Body of pancreas (tissue), 4 donors: Measurements from ENCODE around the gene KLK2. TPM values are rescaled to one million over a fixed set of nuclear protein-coding genes. Genes with fewer than 3 reads are reported as not detected.

ENCODE experiments used
- ATAC-seq: fragments of 150-250 bp; one replicate; pipeline ENCODE4 v1.9.1; 2016
- DNase-seq, 4 donors: peaks; one replicate each; pipeline ENCODE4 v3.0.0-alpha.2; 2019
- H3K27ac ChIP-seq, 4 donors: fragments of 200-600 bp; sonication (generic); 1 replicate in 3 of 4; 2 replicates in 1 of 4; pipeline versions ENCODE4 v1.5.1 to v1.6.1; 2016 to 2019; ENCODE audit warnings: mild to moderate bottlenecking in 1 of 4, mixed read lengths in 1 of 4, moderate library complexity in 1 of 4
- H3K27me3 ChIP-seq, 2 donors: fragments of 200-600 bp; sonication (generic); one replicate each; pipeline ENCODE4 v1.6.0; 2016; ENCODE audit warnings: mild to moderate bottlenecking in 1 of 2
- H3K36me3 ChIP-seq, 2 donors: fragments of 200-600 bp; sonication (generic); replicated peaks in 1 of 2; 2 replicates each; pipeline ENCODE4 v1.5.1; 2016; ENCODE audit warnings: low read depth in 2 of 2; ENCODE audit not compliant: insufficient read depth in 1 of 2
- H3K4me1 ChIP-seq: fragments of 200-600 bp; sonication (generic); one replicate; pipeline ENCODE4 v1.6.0; 2016
- H3K4me3 ChIP-seq, 2 donors: fragments of 200-600 bp; sonication (generic); 1 replicate in 1 of 2; 2 replicates in 1 of 2; pipeline ENCODE4 v1.5.1; 2016 to 2019
- H3K9me3 ChIP-seq, 3 donors: fragments of 200-600 bp; sonication (generic); 1 replicate in 2 of 3; 2 replicates in 1 of 3; pipeline ENCODE4 v1.5.1; 2016
- CTCF ChIP-seq, 7 experiments: fragments of 450-650 bp in 4 of 7; fragments of 200-600 bp in 3 of 7; sonication (generic) in 3 of 7; IDR thresholded peaks; one replicate each; pipeline ENCODE4 v1.5.1; 2016 to 2019; ENCODE audit warnings: antibody characterized with exemption in 7 of 7
- POLR2A ChIP-seq, 3 donors: fragments of 450-650 bp; IDR thresholded peaks; one replicate each; pipeline ENCODE4 v1.6.1; 2016; ENCODE audit warnings: antibody characterized with exemption in 3 of 3, mild to moderate bottlenecking in 2 of 3
- WGBS, 2 donors: methylation state at CpG; one replicate each; pipeline ENCODE4 v1.1.5; 2017; 5-methylcytosine and 5-hydroxymethylcytosine counted together
- intact Hi-C: fragments of 100-400 bp; cut with DNase I; formaldehyde crosslinking; loops from one replicate; pipeline ENCODE4 v1.15.1; 2023
- total RNA-seq, 2 donors: library from RNA; depleted of rRNA; stranded (reverse); fragments of >200 nt; gene quantifications; one replicate each; pipeline ENCODE4 v1.1.0, GENCODE V29; 2016

The KLK2 gene
- total RNA-seq, 2 donors from 2014 or later, result not detected

GRCh38 chr19:50897612-50898011 is 24.4 kb downstream of the KLK2 start:
- no peak for ATAC-seq
- Histone ChIP-seq H3K27ac (no peak overlapping the region), H3K9me3 (no peaks in the 10 kb centered on the region), H3K36me3 (no peaks in the 10 kb centered on the region), H3K4me1 (no peaks in the 10 kb centered on the region), H3K27me3 (no peaks in the 10 kb centered on the region), H3K4me3 (no peak overlapping the region)
- no peak for DNase-seq
- TF ChIP-seq POLR2A (IDR thresholded peaks at IDR 0.05), result no peak
- intact Hi-C loops, result no loop called here
- WGBS, 2 donors, result 69% methylated on average over 3 of the region's 3 CpGs; no CpG with 5 or more reads in 1 of the 2 donors

- H3K27ac ChIP-seq, result no peak overlapping the region
- H3K9me3 ChIP-seq, result no peaks in the 10 kb centered on the region
- no peak for TF ChIP-seq POLR2A (IDR thresholded peaks at IDR 0.05)
- TF ChIP-seq CTCF (IDR thresholded peaks at IDR 0.05), result no peak
- H3K27me3 ChIP-seq, result no peaks in the 10 kb centered on the region
- H3K4me1 ChIP-seq, result no peaks in the 10 kb centered on the region
- H3K4me3 ChIP-seq, result no peak overlapping the region
- no peak for DNase-seq
- intact Hi-C loops, result no loop called here
- no peak for ATAC-seq
- WGBS, 2 donors, result 50 to 56% methylated on average over 4 of the region's 4 CpGs
- no peaks in the 10 kb centered on the region for H3K36me3 ChIP-seq
Measured at GRCh38 chr19:50898018-50898417, 24.8 kb downstream of the KLK2 start.

- no peak overlapping the region for H3K27ac ChIP-seq
- TF ChIP-seq POLR2A (IDR thresholded peaks at IDR 0.05) (no peak), CTCF (IDR thresholded peaks at IDR 0.05) (no peak)
- WGBS, 2 donors, result 79 to 90% methylated on average over 3 of the region's 3 CpGs
- H3K27me3 ChIP-seq, result no peaks in the 10 kb centered on the region
- no peaks in the 10 kb centered on the region for H3K9me3 ChIP-seq
- H3K4me1 ChIP-seq, result no peaks in the 10 kb centered on the region
- no peaks in the 10 kb centered on the region for H3K36me3 ChIP-seq
- ATAC-seq, result no peak
- DNase-seq, result no peak
- no peak overlapping the region for H3K4me3 ChIP-seq
- intact Hi-C loops, result no loop called here
Measured at GRCh38 chr19:50899569-50899968, 26.3 kb downstream of the KLK2 start.

GRCh38 chr19:50902640-50903039 is 29.4 kb downstream of the KLK2 start:
- ATAC-seq (no peak), DNase-seq (no peak)
- no peaks in the 10 kb centered on the region for H3K27me3 ChIP-seq
- no peak overlapping the region for H3K27ac ChIP-seq
- no peak overlapping the region for H3K4me3 ChIP-seq
- no peaks in the 10 kb centered on the region for H3K4me1 ChIP-seq
- no peaks in the 10 kb centered on the region for H3K36me3 ChIP-seq
- intact Hi-C loops, result no loop called here
- no peaks in the 10 kb centered on the region for H3K9me3 ChIP-seq
- 54 to 60% methylated on average over 4 of the region's 4 CpGs for WGBS, 2 donors
- no peak for TF ChIP-seq POLR2A (IDR thresholded peaks at IDR 0.05)

- no peak for TF ChIP-seq POLR2A (IDR thresholded peaks at IDR 0.05)
- TF ChIP-seq CTCF (IDR thresholded peaks at IDR 0.05), result peak; percentile 16 to 45 (median 37)
- Histone ChIP-seq H3K27ac (no peak overlapping the region), H3K36me3 (no peaks in the 10 kb centered on the region), H3K27me3 (no peaks in the 10 kb centered on the region), H3K4me3 (no peak overlapping the region), H3K4me1 (peaks cover 3% of the 10 kb centered on the region), H3K9me3 (no peaks in the 10 kb centered on the region)
- intact Hi-C loops, result no loop called here
- WGBS, 2 donors, result 12 to 15% methylated on average over 5 of the region's 5 CpGs
- ATAC-seq (no peak), DNase-seq (peak; percentile 33 to 62 (median 40))
Measured at GRCh38 chr19:50906217-50906616, 33.0 kb downstream of the KLK2 start.

GRCh38 chr19:50908336-50908735 is 35.1 kb downstream of the KLK2 start:
- Histone ChIP-seq H3K27ac (no peak overlapping the region), H3K27me3 (no peaks in the 10 kb centered on the region), H3K4me1 (peaks cover 3% of the 10 kb centered on the region), H3K36me3 (no peaks in the 10 kb centered on the region), H3K4me3 (no peak overlapping the region), H3K9me3 (no peaks in the 10 kb centered on the region)
- WGBS, 2 donors, result 41 to 56% methylated on average over 24 to 25 of the region's 25 CpGs
- intact Hi-C loops, result no loop called here
- DNase-seq (no peak), ATAC-seq (no peak)
- TF ChIP-seq POLR2A (IDR thresholded peaks at IDR 0.05) (no peak), CTCF (IDR thresholded peaks at IDR 0.05) (no peak)
